ENCODE measurements around the gene LIN28A. TPM values are rescaled to one million over a fixed set of nuclear protein-coding genes. Genes with fewer than 3 reads are reported as not detected.

LIN28A gene
- total RNA-seq, 1 experiment from 2014 or later = 1,289 TPM

DNA sequence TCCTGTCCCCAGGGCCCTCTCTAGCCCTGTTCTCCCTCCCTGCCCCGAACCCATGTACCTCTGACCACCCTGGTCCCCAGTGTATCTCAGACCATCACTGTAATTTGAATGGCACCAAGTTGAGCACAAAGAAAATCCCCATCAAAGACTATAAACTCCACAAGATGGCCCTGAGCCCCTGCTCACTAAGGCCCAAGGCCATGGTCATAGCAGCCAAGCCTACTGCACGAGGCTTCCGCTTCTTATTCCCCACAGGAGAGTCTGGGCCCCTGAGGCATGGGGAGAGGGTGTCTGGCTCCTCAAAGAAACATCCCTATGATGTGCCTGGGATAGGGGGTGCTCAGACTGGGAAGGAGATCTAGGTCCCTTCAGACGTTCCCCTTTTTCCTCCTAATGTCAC lies 42.6 kb upstream of the LIN28A start:
- peaks cover 6 to 17% of the 10 kb centered on the region in 2 experiments for H3K4me1 Mint-ChIP-seq
- H3T11ph ChIP-seq (ENCODE audit: low read length) = no peak overlapping the region
- no CpG with 5 or more reads among the region's 4 CpGs for WGBS (ENCODE audit: extremely low coverage, insufficient read length, low lambda C conversion rate)
- H2BK12ac ChIP-seq (ENCODE audit: insufficient read length, low read depth, low read length) = no peak overlapping the region
- H3K79me2 ChIP-seq (ENCODE audit: insufficient read depth, low read length) = no peaks in the 10 kb centered on the region
- H4K5ac ChIP-seq (ENCODE audit: insufficient read length, low read depth, low read length) = no peak overlapping the region
- H4K20me1 ChIP-seq (ENCODE audit: control insufficient read depth, insufficient read depth, insufficient read length) = no peaks in the 10 kb centered on the region
- H3K4me2 ChIP-seq (ENCODE audit: insufficient read depth, insufficient read length, low read length) = no peak overlapping the region
- no peak overlapping the region for H2AK5ac ChIP-seq (ENCODE audit: insufficient read length, low read length)
- no peak overlapping the region for H3K9ac ChIP-seq (ENCODE audit: extremely low read depth, insufficient read length, low read length)
- no peaks in the 10 kb centered on the region for H3K27me3 ChIP-seq (ENCODE audit: insufficient read depth, low read length)
- no peak overlapping the region for H3K14ac ChIP-seq (ENCODE audit: insufficient read depth, low read length)
- H2BK120ac ChIP-seq (ENCODE audit: low read depth, low read length, poor library complexity, severe bottlenecking) = no peak overlapping the region
- no peak overlapping the region for H4K91ac ChIP-seq (ENCODE audit: insufficient read length, low read depth, low read length)
- no peak overlapping the region for H3K56ac ChIP-seq (ENCODE audit: insufficient read length, low read depth, low read length)
- peaks cover 0 to 3% of the 10 kb centered on the region in 2 experiments; a peak in 3 of 5 replicates for H3K9me3 Mint-ChIP-seq
- no peaks in the 10 kb centered on the region for H3K36me3 Mint-ChIP-seq (ENCODE audit: insufficient read depth in 1 of 3, low read depth in 3 of 3)
- H3K27me3 Mint-ChIP-seq (ENCODE audit: low read depth) = peaks cover 26% of the 10 kb centered on the region
- H2AFZ ChIP-seq (ENCODE audit: low read length) = no peak overlapping the region
- no peak overlapping the region for H3K18ac ChIP-seq (ENCODE audit: insufficient read length, low read depth, low read length)
- H3K9me3 ChIP-seq (ENCODE audit: control insufficient read depth, low read depth, low read length) = no peaks in the 10 kb centered on the region
- no peaks in the 10 kb centered on the region for H3K4me1 ChIP-seq (ENCODE audit: insufficient read depth, low read length)
- no peaks in the 10 kb centered on the region for H3K79me1 ChIP-seq (ENCODE audit: insufficient read depth, low read depth, low read length, poor library complexity, severe bottlenecking)
- no peak overlapping the region for H4K8ac ChIP-seq (replicated peaks; ENCODE audit: insufficient read length, low read depth, low read length)
- no peaks in the 10 kb centered on the region for H3K23me2 ChIP-seq (ENCODE audit: insufficient read length, low read depth, low read length, poor library complexity, severe bottlenecking)
- H3K27ac ChIP-seq (ENCODE audit: insufficient read length, low read depth, low read length) = no peak overlapping the region
- H3K27ac Mint-ChIP-seq = no peak overlapping the region
- H3K4me3 Mint-ChIP-seq = no peak overlapping the region
- no peak overlapping the region for H2BK20ac ChIP-seq (ENCODE audit: low read depth, low read length, poor library complexity, severe bottlenecking)
- H3K4ac ChIP-seq (ENCODE audit: low read depth, low read length) = no peak overlapping the region
- no peak overlapping the region for H2BK15ac ChIP-seq (ENCODE audit: low read depth, low read length)
- TF ChIP-seq, protein P1, sequence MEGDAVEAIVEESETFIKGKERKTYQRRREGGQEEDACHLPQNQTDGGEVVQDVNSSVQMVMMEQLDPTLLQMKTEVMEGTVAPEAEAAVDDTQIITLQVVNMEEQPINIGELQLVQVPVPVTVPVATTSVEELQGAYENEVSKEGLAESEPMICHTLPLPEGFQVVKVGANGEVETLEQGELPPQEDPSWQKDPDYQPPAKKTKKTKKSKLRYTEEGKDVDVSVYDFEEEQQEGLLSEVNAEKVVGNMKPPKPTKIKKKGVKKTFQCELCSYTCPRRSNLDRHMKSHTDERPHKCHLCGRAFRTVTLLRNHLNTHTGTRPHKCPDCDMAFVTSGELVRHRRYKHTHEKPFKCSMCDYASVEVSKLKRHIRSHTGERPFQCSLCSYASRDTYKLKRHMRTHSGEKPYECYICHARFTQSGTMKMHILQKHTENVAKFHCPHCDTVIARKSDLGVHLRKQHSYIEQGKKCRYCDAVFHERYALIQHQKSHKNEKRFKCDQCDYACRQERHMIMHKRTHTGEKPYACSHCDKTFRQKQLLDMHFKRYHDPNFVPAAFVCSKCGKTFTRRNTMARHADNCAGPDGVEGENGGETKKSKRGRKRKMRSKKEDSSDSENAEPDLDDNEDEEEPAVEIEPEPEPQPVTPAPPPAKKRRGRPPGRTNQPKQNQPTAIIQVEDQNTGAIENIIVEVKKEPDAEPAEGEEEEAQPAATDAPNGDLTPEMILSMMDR (conservative IDR thresholded peaks at IDR 0.05) = no peak
- no peak overlapping the region for H3K23ac ChIP-seq (ENCODE audit: insufficient read length, low read depth, low read length)
- H2BK5ac ChIP-seq (ENCODE audit: insufficient read length, low read length) = no peak overlapping the region
- DNase-seq = no peak
